Activated naive CD4-positive, alpha-beta T cell treated with anti-CD3 and anti-CD28 coated beads, Interleukin-2, amount 50 U/mL, for 16 hours (primary cell): Measurements from ENCODE around the gene YWHAG.
"Not testable (repeated sequence)": the region's sequence is repeated elsewhere in the genome, so short reads cannot be mapped to it uniquely, and the experiment has no call there.

Source experiments
- DNase-seq: peaks from one replicate; pipeline ENCODE4 v3.0.0-alpha.2; 2020

YWHAG gene

DNA sequence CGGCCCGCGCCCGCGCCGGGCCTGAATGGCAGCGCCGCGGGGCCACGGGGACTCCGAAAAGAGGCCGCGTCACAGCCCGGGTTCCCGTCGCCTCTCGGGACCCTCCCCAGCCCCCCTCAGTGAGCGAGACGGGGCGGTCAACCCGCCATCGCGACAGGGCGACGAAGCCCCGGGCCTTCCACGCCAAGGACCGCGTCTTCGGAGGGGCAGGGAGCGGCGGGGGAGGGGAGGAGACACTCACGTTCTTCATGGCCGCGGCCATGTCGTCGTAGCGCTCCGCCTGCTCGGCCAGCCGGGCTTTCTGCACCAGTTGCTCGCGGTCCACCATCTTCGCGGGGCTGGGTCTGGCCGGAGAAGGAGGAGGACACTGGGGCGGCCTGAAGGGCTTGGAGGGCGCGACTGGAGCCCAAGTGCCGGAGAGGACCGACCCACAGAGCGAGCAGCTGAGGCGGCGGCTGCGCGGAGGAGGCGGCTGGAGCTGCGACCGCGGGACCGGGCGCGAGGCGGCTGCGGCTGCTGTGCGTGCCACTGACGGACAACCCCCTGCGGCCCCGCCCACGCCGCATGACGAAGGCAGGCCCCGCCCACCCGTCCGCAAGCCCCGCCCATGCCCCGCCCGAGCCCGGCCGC is at the start of gene YWHAG:
Gene YWHAG, minus strand, starts transcription at position 511 of the 630 bp plus-strand sequence. Its CDS starts 183 bp downstream, at position 328.
- peak; percentile 85 for DNase-seq

DNA sequence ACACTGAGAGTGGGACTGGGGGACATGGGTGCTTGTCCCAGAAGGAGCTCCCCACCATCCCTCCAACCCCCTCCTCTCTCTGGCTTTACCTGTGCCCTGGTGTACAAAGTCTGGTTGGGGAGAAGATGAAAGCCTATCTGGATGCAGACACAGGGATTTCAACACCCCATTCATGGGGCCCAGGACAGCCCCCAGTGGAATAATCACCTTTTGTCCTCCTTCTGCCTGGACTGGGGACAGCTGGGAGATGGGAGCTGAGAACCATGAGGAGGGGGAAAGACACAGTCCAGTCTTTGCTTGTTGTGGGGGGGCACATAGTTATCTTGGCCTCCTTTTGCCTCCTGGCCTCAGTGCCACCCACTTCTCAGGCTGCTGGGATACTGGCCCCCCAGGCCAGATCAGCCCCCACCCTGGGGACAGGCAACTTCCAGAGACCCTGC is 49.4 kb upstream of the YWHAG start:
- no peak for DNase-seq

DNA sequence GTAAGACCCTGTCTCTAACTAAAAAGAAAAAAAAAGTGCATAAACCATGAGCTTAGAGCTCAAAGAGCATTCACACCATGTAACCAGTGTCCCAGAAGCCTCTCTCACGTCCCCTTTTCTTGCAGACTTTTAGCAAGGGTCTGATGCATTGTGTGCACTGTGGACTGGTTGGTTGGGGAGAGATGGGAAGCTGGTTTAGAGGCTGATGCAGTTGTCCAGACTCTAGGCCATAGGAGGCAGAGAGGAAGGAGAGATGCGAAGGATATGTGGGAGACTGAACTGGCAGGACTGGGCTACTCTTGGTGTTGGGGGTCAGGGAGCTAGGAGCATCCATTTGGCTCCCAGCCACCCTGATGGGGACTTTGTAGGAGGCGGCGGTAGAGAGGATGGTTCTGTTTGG is 48.9 kb upstream of the YWHAG start:
- DNase-seq: no peak

DNA sequence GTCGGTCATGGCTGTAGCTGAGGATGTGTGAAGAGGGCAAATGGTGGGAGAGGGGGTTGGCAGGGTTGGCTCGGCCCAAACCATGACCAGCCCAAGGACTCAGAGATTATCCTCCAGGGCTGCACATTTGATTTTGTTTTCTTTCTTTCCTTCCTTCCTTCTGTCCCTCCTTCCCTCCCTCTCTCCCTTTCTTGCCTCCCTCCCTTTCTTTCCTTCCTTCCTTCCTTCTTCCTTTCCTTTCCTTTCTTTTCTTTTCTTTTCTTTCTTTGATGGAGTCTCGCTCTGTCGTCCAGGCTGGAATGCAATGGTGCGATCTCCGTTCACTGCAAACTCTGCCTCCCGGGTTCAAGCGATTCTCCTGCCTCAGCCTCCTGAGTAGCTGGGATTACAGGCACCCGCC is 46.9 kb upstream of the YWHAG start:
- no peak for DNase-seq

DNA sequence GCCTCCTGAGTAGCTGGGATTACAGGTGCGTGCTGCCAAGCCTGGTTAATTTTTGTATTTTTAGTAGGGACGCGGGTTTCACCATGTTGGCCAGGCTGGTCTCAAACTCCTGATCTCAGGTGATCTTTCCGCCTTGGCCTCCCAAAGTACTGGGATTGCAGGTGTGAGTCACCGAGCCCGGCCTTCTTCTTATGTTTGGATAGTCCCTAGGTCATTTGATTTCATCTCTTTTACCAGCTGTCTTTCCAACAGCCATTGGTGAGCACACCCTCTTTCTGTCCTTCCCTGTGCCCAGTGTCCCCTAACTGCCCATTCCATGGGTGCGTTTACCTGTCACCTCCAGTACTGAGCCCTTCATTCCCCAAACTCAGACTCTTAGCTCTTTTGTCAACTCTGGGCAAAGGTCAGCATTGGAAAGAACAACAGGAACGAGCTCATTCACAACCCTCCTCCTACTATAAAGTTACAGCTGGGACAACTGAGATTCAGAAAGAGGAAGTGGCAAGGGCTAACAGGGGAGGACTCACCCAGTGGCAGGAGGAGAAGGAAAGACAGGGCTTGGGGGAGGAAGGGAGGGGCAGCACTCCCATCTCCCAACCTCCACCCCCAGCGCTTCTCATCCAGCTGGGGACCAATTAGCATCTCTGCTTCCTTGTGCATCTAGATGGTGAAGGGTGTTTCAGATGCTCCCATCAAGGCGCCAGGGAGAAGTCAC is 45.1 kb upstream of the YWHAG start:
- DNase-seq: no peak

DNA sequence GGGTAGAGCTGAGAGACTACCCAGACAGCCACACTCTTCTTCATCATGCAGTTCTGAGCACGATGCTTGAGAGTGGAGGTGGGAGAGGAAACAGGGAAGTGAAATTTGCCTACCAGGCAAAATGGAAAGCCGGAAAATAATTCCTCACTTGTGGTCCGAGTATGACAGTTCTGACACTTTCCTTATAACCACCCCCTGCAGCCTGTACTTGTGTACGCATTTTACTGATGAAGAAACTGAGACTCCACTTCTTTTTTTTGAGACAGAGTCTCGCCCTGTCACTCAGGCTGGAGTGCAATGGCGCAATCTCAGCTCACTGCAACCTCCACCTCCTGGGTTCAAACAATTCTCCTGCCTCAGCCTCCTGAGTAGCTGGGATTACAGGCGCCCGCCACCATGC is 44.3 kb upstream of the YWHAG start:
- DNase-seq: not testable (repeated sequence)

DNA sequence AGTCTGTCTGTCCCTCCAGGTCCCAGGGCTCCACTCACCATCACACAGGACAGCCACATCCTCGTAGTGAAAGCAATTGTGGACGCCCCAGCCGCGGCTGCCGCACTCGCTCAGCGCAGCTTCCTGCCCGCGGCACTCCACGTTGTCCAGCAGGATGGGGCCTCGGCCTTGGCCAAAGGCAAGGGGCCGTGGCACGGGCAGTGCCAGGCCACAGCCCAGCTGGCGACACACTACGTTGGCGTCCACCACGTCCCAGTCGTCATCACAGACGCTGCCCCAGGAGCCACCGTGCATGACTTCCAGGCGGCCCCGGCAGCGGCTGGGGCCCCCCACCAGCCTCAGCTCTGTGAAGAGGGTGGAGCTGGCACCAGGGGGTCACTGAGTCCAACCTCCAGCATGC is 41.5 kb upstream of the YWHAG start:
- DNase-seq: no peak

DNA sequence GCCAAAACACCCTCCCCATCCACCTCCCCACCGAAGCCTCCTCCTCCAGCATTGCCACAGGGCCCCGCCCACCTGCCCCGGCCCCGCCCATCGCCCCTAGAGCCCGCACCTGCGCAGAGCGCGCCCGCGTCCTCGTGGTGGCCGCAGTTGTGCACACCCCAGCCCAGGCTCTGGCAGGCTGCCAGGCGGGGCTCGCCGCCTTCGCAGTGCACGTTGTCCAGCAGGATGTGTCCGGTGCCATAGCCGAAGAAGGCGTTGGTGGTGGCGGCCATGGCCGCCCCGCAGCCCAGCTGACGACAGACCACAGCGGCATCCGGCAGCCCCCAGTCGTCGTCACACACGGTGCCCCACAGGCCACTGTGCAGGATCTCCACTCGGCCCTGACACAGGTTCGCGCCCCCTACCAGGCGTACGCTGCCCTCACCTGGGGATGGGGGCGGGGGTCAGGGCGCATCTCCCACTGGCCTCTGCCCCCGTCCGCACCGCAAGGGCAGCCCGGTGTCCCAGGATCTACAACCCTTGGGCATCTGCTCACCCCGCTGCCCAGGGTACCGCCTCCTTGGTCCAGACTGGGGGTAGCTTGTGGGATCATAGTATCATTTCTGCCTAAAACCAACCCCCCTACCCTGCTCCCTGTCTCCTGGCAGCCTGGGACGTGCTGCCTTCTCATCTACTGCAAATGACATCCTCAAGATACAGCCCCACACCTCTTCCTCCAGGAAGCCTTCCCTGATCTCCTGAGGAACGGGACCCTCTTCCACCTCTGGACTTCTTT is 38.8 kb upstream of the YWHAG start:
- peak; percentile 83 for DNase-seq

DNA sequence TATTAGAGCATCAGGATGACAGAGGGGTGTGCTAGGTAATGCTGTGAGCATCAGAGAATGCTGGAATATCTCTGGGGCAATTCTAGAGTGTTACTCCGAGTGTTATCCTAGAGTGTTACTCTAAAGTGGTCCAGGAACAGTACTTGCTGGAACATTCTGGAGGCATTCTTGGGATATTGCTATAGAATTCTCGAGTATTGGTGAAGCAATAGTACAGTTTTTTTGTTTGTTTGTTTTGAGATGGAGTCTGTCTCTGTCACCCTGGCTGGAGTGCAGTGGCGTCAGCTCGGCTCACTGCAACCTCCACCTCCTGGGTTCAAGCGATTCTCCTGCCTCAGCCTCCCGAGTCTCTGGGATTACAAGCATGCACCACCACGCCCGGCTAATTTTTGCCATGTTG is 38.1 kb upstream of the YWHAG start:
- DNase-seq: no peak

DNA sequence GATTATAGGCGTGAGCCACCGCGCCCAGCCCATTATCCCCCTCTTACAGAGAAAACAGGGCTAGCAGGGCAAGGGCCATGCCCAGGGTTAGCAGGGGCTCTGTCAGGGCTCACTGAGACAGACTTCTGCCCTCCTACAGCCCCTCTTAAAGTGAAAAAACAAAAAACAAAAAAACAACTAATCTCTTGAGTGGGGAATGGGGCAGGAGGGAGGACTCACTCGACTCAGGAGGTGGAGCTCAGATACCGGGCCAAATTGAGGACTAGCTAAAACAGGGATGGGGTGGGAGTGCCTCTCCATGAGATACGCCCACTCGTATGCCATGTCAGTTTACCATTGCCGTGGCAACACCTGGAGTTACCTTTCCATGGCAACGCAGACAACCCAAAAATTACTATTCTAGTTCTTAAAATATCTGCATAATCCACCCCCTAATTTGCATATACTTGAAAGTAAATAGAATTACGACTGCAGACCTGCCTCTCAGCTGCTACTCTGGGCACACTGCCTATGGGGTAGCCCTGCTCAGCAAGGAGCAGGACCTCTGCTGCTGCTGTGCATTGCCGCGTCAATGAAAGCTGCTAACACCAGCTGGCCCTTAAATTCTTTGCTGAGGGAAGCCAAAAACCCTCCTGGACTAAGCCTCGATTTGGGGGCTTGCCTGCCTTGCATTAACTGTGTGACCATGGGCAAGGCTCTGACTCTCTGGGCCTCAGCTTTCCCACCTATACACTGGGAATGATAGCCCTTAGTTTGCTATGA is 37.4 kb upstream of the YWHAG start:
- DNase-seq: no peak

DNA sequence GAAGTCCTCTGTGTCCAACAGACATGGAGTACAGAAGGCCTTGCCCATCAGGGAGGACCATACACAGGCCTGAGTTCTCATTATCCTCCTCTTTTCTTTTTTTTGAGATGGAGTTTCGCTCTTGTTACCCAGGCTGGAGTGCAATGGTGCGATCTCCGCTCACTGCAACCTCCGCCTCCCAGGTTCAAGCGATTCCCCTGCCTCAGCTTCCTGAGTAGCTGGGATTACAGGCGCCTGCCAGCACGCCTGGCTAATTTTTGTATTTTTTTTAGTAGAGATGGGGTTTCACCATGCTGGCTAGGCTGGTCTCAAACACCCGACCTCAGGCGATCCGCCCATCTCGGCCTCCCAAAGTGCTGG is 36.8 kb upstream of the YWHAG start:
- DNase-seq: not testable (repeated sequence)

DNA sequence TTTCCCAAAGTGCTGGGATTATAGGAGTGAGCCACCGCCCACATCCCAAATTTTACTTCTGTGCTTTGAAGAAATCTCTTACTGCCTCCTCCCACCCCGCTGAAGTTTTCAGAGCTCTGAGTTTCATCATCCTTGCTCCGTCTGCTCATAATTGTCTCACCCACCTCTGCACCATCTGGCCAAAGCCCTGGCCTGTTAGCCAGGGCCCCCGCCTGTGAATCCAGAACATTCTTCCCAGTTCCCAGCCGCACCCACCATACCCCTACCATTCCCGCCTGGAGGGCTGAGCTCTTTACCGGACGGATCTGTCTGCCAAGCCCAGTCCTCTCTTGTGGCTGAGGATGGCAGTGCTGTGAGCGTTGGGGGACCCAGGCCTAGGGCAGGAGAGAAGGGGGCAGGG is 36.2 kb upstream of the YWHAG start:
- no peak for DNase-seq

DNA sequence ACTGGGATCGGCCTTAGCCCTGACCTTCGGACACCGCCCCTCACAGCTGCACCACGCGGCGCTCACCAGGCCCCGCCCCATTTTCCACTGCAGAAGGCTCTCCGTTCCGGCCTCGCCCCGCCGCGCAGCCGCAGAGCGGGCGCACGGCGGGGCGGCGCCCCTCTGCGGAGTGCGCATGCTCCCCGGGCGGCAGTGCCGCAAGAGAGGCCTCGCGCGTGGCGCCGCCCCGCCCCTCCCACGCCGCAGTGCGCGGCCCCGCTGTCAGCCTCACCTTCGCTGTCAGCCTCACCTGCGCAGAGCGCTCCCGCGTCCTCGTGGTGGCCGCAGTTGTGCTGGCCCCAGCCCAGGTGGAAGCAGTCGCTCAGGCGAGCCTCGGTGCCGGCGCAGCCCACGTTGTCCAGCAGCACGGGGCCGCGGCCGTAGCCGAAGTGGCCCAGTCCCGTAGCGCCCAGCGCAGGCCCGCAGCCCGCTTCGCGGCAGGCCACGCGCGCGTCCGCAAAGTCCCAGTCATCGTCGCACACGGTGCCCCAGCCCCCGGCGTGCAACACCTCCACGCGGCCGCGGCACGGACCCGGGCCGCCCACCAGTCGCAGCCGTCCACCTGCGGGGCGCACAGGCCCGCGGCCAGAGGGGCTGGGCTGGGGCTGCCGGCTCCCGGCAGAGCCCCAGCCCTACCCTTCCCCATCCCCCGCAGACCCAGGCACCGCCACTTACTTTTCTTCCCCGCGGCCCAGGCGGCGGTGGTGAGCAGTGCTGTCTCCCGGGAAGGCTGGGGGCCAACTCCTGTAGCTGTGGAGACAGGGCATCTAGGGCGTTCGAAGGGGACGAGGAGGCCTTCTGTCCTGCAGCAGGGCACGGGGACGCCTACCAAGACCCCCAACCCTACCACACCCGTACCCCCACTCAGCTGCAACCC is 34.6 kb upstream of the YWHAG start:
- DNase-seq: peak; percentile 92

DNA sequence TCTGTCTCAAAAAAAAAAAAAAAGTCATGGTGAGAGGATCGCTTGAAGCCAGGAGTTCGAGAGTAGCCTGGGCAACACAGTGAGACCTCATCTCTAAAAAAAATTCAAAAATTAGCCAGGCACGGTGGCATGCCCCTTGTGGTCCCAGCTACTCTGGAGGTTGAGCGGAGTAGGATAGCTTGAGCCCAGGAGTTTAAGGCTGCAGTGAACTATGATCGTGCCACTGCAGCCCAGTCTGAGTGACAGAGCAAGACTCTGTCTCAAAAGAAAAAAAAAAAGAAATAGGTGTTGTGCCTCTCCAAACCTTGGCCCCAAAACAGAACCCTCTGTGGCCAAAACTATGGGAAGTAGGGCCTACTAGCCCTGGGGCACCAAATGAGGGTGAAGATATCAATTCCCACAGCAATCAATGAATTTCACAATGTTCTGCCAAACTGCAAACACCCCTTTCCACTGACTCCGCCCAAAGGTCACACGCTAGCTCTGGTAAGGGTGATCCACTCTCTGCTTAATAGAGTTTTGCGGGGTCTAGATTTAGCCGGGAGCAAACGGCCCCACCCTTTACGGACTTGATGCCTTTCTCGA is 33.8 kb upstream of the YWHAG start:
- DNase-seq: no peak

DNA sequence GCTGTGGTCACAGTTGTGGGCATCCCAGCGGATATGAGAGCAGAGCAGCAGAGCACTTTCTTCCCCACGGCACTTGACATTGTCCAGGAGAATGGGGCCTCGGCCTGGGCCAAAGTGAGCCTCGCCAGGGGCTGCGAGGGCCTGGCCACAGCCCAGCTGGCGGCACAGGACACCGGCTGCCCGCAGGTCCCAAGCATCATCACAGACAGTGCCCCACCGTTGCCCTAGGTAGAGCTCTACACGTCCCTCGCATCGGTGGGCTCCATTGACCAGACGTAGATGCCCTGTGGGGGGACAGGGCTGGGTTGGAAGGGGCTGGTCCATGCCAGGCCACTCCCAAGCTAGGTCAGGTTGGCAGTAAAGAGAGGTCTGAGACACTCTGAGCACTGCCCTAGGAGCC is 31.3 kb upstream of the YWHAG start:
- no peak for DNase-seq

DNA sequence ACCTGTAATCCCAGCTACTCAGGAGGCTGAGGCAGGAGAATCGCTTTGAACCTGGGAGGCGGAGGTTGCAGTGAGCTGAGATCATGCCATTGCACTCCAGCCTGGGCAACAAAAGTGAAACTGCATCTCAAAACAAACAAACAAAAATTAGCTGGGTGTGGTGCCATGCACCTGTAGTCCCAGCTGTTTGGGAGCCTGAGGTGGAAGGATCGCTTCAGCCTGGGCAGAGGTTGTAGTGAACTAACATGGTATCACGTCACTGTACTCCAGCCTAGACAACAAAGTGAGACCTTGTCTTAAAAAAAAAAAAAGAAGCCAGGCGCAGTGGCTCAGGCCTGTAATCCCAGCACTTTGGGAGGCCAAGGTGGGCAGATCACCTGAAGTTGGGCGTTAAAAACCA is 29.0 kb upstream of the YWHAG start:
- not testable (repeated sequence) for DNase-seq

DNA sequence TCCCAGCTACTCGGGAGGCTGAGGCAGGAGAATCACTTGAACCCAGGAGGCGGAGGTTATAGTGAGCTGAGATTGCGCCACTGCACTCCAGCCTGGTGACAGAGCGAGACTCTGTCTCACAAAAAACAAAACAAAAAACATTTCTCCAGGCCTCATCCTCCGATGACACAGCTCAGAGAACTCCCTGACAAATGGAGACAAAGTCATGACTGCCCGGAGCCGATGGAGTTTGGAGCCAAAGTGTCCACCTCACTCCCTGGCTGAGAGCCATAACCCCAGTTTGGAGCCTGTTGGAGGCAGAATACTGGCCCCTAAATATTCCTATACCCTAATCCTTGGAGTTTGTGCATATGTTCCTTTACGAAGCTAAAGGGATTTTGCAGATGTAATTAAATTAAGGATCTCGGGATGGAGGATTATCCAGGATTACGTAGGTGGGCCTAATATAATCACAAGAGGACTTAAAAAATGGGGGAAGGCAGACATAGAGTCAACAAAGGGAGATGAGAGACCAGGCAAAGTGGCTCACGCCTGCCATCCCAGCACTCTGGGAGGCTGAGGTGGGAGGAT is 28.0 kb upstream of the YWHAG start:
- no peak for DNase-seq

DNA sequence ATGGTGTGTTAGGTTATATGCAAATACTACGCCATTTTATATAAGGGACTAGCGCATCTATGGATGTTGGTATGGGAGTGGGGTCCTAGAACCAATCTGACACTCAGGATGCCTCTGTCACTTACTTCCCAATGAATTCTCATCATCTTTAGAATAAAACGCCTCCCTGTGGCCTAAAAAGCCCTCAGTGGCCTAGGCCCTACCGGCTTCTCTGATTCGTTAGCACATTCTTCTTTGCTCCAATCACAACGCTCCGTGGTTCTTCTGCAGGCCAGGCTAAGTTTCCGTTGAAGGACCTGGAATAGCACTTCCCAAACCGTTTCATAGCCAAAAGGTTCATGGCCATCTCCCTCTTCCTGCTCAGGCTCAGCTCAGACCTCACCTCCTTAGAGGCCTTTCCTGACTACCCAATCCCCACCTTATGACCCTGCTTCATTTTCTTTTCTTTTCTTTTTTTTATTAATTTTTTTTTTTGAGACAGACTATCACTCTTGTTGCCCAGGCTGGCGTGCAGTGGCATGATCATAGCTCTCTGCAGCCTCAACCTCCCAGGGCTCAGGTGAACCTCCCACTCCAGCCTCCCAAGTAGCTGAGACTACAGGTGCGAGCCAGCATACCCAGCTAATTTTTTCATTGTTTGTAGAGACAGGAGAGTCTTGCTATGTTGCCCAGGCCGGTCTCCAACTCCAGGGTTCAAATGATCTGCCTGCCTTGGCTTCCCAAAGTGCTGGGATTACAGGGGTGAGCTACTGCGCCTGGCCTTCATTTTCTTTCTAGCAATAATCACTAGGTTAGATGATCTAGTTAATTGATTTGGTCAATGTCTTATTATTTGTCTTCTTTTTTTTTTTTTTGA is 24.5 kb upstream of the YWHAG start:
- DNase-seq: no peak

DNA sequence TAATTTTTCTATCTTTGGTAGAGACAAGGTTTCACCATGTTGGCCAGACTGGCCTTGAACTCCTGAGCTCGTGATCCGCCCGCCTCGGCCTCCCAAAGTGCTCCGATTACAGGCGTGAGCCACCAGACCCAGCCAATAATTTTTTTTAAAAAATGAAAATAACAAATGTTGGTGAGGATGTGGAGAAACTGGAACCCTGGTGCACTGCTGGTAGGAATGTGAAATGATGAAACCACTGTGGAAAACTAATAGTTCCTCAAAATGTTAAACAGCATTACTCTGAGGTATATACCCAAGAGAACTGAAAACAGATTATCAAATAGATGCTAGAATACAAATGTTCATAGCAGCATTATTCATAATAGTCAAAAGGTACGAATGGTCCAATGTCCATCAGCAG is 23.0 kb upstream of the YWHAG start:
- DNase-seq: no peak

DNA sequence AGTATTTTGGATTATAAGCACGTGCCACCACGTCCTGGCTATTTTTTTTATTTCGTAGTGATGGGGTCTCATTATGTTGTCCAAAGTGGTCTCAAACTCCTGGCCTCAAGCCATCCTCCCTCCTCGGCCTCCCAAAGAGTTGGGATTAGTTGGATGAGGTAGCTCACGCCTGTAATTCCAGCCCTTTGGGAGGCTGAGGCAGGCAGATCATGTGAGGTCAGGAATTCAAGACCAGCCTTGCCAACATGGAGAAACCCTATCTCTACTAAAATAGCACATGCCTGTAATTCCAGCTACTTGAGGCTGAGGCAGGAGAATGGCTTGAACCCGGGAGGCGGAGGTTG is 21.8 kb upstream of the YWHAG start:
- no peak for DNase-seq
